Activated CD4-positive, alpha-beta T cell treated with anti-CD3 and anti-CD28 coated beads for 36 hours (primary cell): ENCODE results near the gene UPF1. TPM values are rescaled to one million over a fixed set of nuclear protein-coding genes. Genes with fewer than 3 reads are reported as not detected.
"Not testable (repeated sequence)": the region's sequence is repeated elsewhere in the genome, so short reads cannot be mapped to it uniquely, and the experiment has no call there.

ENCODE experiments used
- ATAC-seq: fragments of 200-7000 bp; cut with Tn5 transposase; one replicate; pipeline ENCODE4 v1.10.0; 2021; ENCODE audit warnings: mild to moderate bottlenecking, moderate library complexity
- CTCF ChIA-PET: fragments of 350-600 bp; sonication (Branson Sonifier 250); formaldehyde crosslinking; loops from one replicate; lab custom pipeline; 2021; ENCODE audit warnings: antibody characterized with exemption; lab: Charles Lee
- POLR2A ChIA-PET: fragments of 350-600 bp; sonication (Branson Sonifier 250); formaldehyde crosslinking; loops from one replicate; lab custom pipeline; 2021; ENCODE audit warnings: antibody characterized with exemption, inconsistent platforms; lab: Charles Lee
- DNase-seq: peaks from one replicate; pipeline ENCODE4 v3.0.0-alpha.2; 2020
- H3K27ac Mint-ChIP-seq: one replicate; pipeline ENCODE4 v1.8.0; 2021; ENCODE audit warnings: mixed read lengths
- H3K27me3 Mint-ChIP-seq: one replicate; pipeline ENCODE4 v1.8.0; 2021; ENCODE audit warnings: mixed read lengths
- H3K36me3 Mint-ChIP-seq: one replicate; pipeline ENCODE4 v1.8.0; 2021; ENCODE audit warnings: low read depth, mixed read lengths
- H3K4me1 Mint-ChIP-seq: one replicate; pipeline ENCODE4 v1.8.0; 2021; ENCODE audit warnings: mixed read lengths
- H3K4me3 Mint-ChIP-seq: one replicate; pipeline ENCODE4 v1.8.0; 2021; ENCODE audit warnings: mild to moderate bottlenecking, moderate library complexity, mixed read lengths
- H3K9me3 Mint-ChIP-seq: one replicate; pipeline ENCODE4 v1.8.0; 2021; ENCODE audit warnings: low read depth, mixed read lengths
- intact Hi-C, 2 experiments: fragments of 100-400 bp; cut with DNase I in 1 of 2; cut with micrococcal nuclease in 1 of 2; formaldehyde crosslinking; loops; one replicate each; pipeline versions ENCODE4 v1.14.2 to v1.15.1; 2022 to 2024; cut with DNase I, micrococcal nuclease
- total RNA-seq, 2 experiments: library from RNA; stranded (reverse); gene quantifications; one replicate each; pipeline ENCODE4 v1.2.3, GENCODE V29; 2021

UPF1 gene
- total RNA-seq, 2 experiments from 2014 or later = 72.4 to 74.0 TPM

GRCh38 chr19:18915639-18916038 is 83.9 kb downstream of the UPF1 start:
- ATAC-seq (no peak), DNase-seq (peak; percentile 67)
- no peaks in the 10 kb centered on the region for H3K27me3 Mint-ChIP-seq
- peaks cover 26% of the 10 kb centered on the region for H3K36me3 Mint-ChIP-seq
- H3K4me3 Mint-ChIP-seq = no peak overlapping the region
- intact Hi-C loops = no loop called here
- H3K27ac Mint-ChIP-seq = no peak overlapping the region
- ChIA-PET POLR2A (interaction anchor here (0.7 kb wide), 1 partner anchor 357 kb away, joined by 3 read pairs; no protein-coding TSS in a partner anchor), CTCF (interaction anchor here (0.6 kb wide), 1 partner anchor 356 kb away, joined by 3 read pairs; no protein-coding TSS in a partner anchor)
- peaks cover 34% of the 10 kb centered on the region for H3K4me1 Mint-ChIP-seq
- H3K9me3 Mint-ChIP-seq = no peaks in the 10 kb centered on the region

- H3K27me3 Mint-ChIP-seq, H3K27ac Mint-ChIP-seq, H3K9me3 Mint-ChIP-seq, intact Hi-C loops, DNase-seq, CTCF ChIA-PET, ATAC-seq: not testable (repeated sequence)
- Mint-ChIP-seq H3K36me3 (peaks cover 35% of the 10 kb centered on the region), H3K4me3 (peak overlapping the region; percentile 99), H3K4me1 (peaks cover 41% of the 10 kb centered on the region)
- POLR2A ChIA-PET = interaction anchor here (0.7 kb wide), 1 partner anchor 23 kb away, joined by 6 read pairs; no protein-coding TSS in a partner anchor
Measured at GRCh38 chr19:18917593-18917992, 85.8 kb downstream of the UPF1 start.

Other genes with a start within 250 kb of the UPF1 start
- 10 to 100 TPM; 47.8 to 81.3 TPM for gene REX1BD, start 243.2 kb upstream of the UPF1 start, total RNA-seq
- gene CRLF1, start 225.2 kb upstream of the UPF1 start, total RNA-seq = not detected
- under 1 TPM in 1 of 2 experiments, not detected in 1; 0.11 TPM for gene TMEM59L, start 219.1 kb upstream of the UPF1 start, total RNA-seq
- gene KLHL26, start 194.9 kb upstream of the UPF1 start, total RNA-seq = 10 to 100 TPM in 1 of 2 experiments, 1 to 10 TPM in 1; 9.9 to 11.9 TPM
- 1 to 10 TPM; 5.3 to 9.7 TPM for gene CRTC1, start 148.3 kb upstream of the UPF1 start, total RNA-seq
- gene COMP, start 40.7 kb upstream of the UPF1 start, total RNA-seq = not detected
- under 1 TPM; 0.11 to 0.16 TPM for gene CERS1, start 64.2 kb downstream of the UPF1 start, total RNA-seq
- 100 to 1,000 TPM; 158 to 182 TPM for gene COPE, start 87.4 kb downstream of the UPF1 start, total RNA-seq
- gene DDX49, start 87.8 kb downstream of the UPF1 start, total RNA-seq = 10 to 100 TPM; 51.4 to 53.4 TPM
- gene HOMER3, start 109.3 kb downstream of the UPF1 start, total RNA-seq = under 1 TPM; 0.46 to 0.62 TPM
- 100 to 1,000 TPM in 1 of 2 experiments, 10 to 100 TPM in 1; 89.8 to 104 TPM for gene SUGP2, start 201.6 kb downstream of the UPF1 start, total RNA-seq
- 10 to 100 TPM; 33.0 to 40.8 TPM for gene ARMC6, start 201.6 kb downstream of the UPF1 start, total RNA-seq
- gene SLC25A42, start 232.0 kb downstream of the UPF1 start, total RNA-seq = 10 to 100 TPM; 10.4 to 10.6 TPM